ENCODE measurements around the gene PRMT7. TPM values are rescaled to one million over a fixed set of nuclear protein-coding genes. Genes with fewer than 3 reads are reported as not detected.

PRMT7 gene
- total and polyA plus RNA-seq, 2 of the 8 experiments (the other 6 are each of a cell fraction or from before 2014, with no cell fraction given), result 48.2 to 49.3 TPM

GRCh38 chr16:68298907-68299561, 11.8 kb upstream of the PRMT7 start (continued):
- TF ChIP-seq YY1 (IDR thresholded peaks at IDR 0.05; ENCODE audit: low read depth, low read length) (no peak), SP4 (IDR thresholded peaks at IDR 0.05; ENCODE audit: low read length) (no peak), SIX5 (IDR thresholded peaks at IDR 0.05; ENCODE audit: low read depth, low read length) (no peak)
